ENCODE measurements around the gene PRPF40A.
A peak's percentile ranks its signal among the peaks of the same experiment; 100 is the strongest.

Gene PRPF40A

DNA sequence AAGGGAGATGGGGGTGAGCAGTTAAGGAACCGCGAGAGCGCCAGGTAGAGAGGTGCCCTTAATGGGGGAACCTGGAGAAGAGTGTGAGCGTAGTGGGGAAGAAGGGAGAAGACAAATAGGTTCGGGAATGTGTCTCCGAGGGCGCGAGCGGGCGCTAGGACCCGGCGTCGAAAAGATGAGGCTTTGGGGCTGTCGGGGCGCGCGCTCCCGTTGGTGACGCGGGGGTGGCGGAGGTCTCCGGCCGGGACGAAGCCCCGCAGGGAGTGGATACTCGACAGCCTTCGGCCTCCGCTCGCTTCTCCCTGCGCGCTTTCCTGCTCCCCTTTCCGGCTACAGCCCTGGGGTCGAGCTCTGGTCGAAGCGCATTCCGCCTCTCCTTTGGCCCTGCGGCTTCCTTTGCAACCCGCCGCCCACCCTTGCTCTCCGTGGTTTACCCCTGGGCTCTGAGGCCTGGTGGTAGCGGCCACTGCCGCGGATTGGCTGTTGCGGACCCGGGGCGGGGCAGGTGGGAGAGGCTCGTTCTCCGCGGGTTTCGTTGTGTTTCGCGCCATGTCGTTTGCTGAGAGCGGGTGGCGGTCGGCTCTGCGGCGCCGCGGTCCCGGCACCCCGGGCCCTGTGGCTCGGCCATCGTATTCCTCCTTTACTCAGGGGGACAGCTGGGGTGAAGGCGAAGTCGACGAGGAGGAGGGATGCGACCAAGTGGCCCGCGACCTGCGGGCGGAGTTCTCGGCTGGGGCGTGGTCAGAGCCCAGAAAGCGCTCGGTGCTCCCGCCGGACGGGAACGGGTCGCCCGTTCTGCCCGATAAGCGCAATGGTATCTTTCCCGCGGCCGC, 1.0 kb upstream of the PRPF40A start, which contains the start of gene ARL6IP6:
TSS of gene ARL6IP6 (plus strand) at position 545 of the 833 bp plus-strand sequence. CDS start at position 550, 5 bp downstream.
- Histone ChIP-seq H3K23ac (ENCODE audit: low read depth, low read length, poor library complexity) (peak within 1 kb of the TSS; percentile 99), H3K18ac (ENCODE audit: low read length) (peak within 1 kb of the TSS; percentile 100), H4K8ac (ENCODE audit: low read depth, low read length) (peak within 1 kb of the TSS; percentile 65), H2BK5ac (ENCODE audit: low read length) (peak within 1 kb of the TSS; percentile 99), H3K9ac (ENCODE audit: low read depth, low read length, poor library complexity) (peak within 1 kb of the TSS; percentile 99), H3K27me3 (ENCODE audit: control insufficient read depth in 3 of 3, insufficient read depth in 3 of 3, low read depth in 1 of 3, low read length in 3 of 3) (no peaks in the 10 kb centered on the region), H2BK15ac (ENCODE audit: low read length) (peak within 1 kb of the TSS; percentile 54), H3K79me1 (ENCODE audit: low read depth, low read length) (peaks cover 2% of the 10 kb centered on the region), H3K4me2 (ENCODE audit: insufficient read depth, low read length, poor library complexity, severe bottlenecking) (peak within 1 kb of the TSS; percentile 45), H4K91ac (ENCODE audit: low read depth, low read length, poor library complexity) (no peak within 1 kb of the TSS), H3K14ac (ENCODE audit: low read length) (peak within 1 kb of the TSS; percentile 33), H2AFZ (ENCODE audit: low read length) (peak within 1 kb of the TSS; percentile 97), H3K4ac (ENCODE audit: low read length) (no peak within 1 kb of the TSS), H2BK120ac (ENCODE audit: low read depth, low read length) (peak within 1 kb of the TSS; percentile 24), H2BK12ac (ENCODE audit: low read length) (no peak within 1 kb of the TSS), H3K36me3 (replicated peaks in 1 of 2; ENCODE audit: control insufficient read depth in 2 of 2, insufficient read depth in 2 of 2, low read length in 2 of 2) (peaks cover 5 to 62% of the 10 kb centered on the region in 2 donors), H3K9me3 (replicated peaks in 1 of 2; ENCODE audit: control insufficient read depth in 2 of 2, insufficient read depth in 1 of 2, low read depth in 1 of 2, low read length in 2 of 2) (no peaks in the 10 kb centered on the region), H2AK5ac (ENCODE audit: low read depth, low read length) (peak within 1 kb of the TSS; percentile 63), H3K27ac (replicated peaks; ENCODE audit: low read length) (peak within 1 kb of the TSS; percentile 99), H3K4me3 (ENCODE audit: low read length in 2 of 2) (peak within 1 kb of the TSS; percentile 92 to 94), H3K4me1 (ENCODE audit: control insufficient read depth in 2 of 2, insufficient read depth in 1 of 2, low read depth in 1 of 2, low read length in 2 of 2) (peaks cover 3 to 9% of the 10 kb centered on the region in 2 donors)
- peak; percentile 91 for DNase-seq (ENCODE audit: low spot score)
- no CpG with 5 or more reads among the region's 87 CpGs for WGBS, 2 donors (ENCODE audit: extremely low coverage in 2 of 2, insufficient read length in 2 of 2, insufficient replicate concordance in 1 of 2)

DNA sequence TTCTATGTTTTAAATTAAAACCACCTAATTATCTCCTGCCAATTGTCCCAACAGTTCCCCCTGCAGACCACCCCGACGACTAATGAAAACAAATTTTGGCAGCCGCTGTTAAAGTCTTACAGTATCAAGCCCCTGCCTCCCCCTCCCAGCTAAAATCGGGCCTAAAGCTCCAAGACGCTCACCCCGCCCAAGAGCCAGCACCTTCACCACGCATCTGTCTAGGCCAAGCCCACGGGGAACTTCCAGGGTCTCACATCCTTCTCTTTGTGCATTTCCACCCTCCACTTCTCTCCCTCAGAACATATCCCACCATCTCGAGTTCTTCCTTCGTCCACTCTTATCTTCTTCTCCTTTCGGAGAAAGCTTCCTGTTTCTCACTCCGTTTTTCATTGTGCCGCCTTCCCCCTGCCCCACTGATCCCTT, 445 bp downstream of the PRPF40A start:
- peak overlapping the region; percentile 52 for H3K4me2 ChIP-seq (ENCODE audit: insufficient read depth, low read length, poor library complexity, severe bottlenecking)
- H3K14ac ChIP-seq (ENCODE audit: low read length), result peak overlapping the region; percentile 71
- peak overlapping the region; percentile 78 for H3K27ac ChIP-seq (replicated peaks; ENCODE audit: low read length)
- no peak for DNase-seq (ENCODE audit: low spot score)
- H2BK15ac ChIP-seq (ENCODE audit: low read length), result no peak overlapping the region
- H3K79me1 ChIP-seq (ENCODE audit: low read depth, low read length), result peaks cover 2% of the 10 kb centered on the region
- peak overlapping the region; percentile 92 to 93 for H3K4me3 ChIP-seq (ENCODE audit: low read length in 2 of 2)
- peak overlapping the region; percentile 84 for H2AK5ac ChIP-seq (ENCODE audit: low read depth, low read length)
- no peak overlapping the region for H2BK120ac ChIP-seq (ENCODE audit: low read depth, low read length)
- peak overlapping the region; percentile 82 for H4K8ac ChIP-seq (ENCODE audit: low read depth, low read length)
- peak overlapping the region; percentile 72 for H4K91ac ChIP-seq (ENCODE audit: low read depth, low read length, poor library complexity)
- peaks cover 3 to 9% of the 10 kb centered on the region in 2 donors for H3K4me1 ChIP-seq (ENCODE audit: control insufficient read depth in 2 of 2, insufficient read depth in 1 of 2, low read depth in 1 of 2, low read length in 2 of 2)
- H3K27me3 ChIP-seq (ENCODE audit: control insufficient read depth in 3 of 3, insufficient read depth in 3 of 3, low read depth in 1 of 3, low read length in 3 of 3), result no peaks in the 10 kb centered on the region
- H3K23ac ChIP-seq (ENCODE audit: low read depth, low read length, poor library complexity), result peak overlapping the region; percentile 99
- peaks cover 0 to 3% of the 10 kb centered on the region in 2 donors for H3K9me3 ChIP-seq (replicated peaks in 1 of 2; ENCODE audit: control insufficient read depth in 2 of 2, insufficient read depth in 1 of 2, low read depth in 1 of 2, low read length in 2 of 2)
- no peak overlapping the region for H2BK12ac ChIP-seq (ENCODE audit: low read length)
- H3K9ac ChIP-seq (ENCODE audit: low read depth, low read length, poor library complexity), result peak overlapping the region; percentile 92
- peak overlapping the region; percentile 86 for H2AFZ ChIP-seq (ENCODE audit: low read length)
- WGBS, 2 donors (ENCODE audit: extremely low coverage in 2 of 2, insufficient read length in 2 of 2, insufficient replicate concordance in 1 of 2), result no CpG with 5 or more reads among the region's 13 CpGs
- H3K4ac ChIP-seq (ENCODE audit: low read length), result no peak overlapping the region
- H3K18ac ChIP-seq (ENCODE audit: low read length), result peak overlapping the region; percentile 97
- H2BK5ac ChIP-seq (ENCODE audit: low read length), result peak overlapping the region; percentile 99
- peaks cover 7 to 62% of the 10 kb centered on the region in 2 donors for H3K36me3 ChIP-seq (replicated peaks in 1 of 2; ENCODE audit: control insufficient read depth in 2 of 2, insufficient read depth in 2 of 2, low read length in 2 of 2)

DNA sequence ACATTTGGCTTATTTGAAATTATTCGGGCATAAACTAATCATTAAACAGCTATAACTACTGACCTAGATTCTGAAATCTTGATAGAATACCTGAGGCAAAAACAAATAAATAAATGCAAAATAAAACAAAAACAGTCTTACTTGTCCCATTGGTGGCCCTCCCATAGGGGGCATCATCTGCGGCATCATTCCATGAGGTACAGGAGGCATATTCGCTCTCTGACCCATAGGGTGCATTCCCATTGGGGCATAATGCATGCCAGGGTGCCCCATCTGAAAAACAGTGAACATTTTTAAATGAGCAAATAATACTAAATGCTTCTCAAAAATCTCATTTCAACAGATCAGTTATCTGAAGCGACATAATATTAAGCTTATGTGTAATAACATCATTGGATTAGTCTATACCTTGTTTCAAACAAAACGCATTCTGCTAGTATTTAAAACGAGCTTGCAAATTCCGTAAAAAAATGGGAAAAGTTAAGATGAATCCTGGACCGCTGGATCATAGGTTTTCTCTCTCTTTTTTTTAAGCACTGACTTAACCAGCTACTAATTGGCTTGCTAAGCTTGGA, 1.3 kb downstream of the PRPF40A start:
- Histone ChIP-seq H2BK5ac (ENCODE audit: low read length) (no peak overlapping the region), H2BK120ac (ENCODE audit: low read depth, low read length) (no peak overlapping the region), H2BK15ac (ENCODE audit: low read length) (no peak overlapping the region), H3K9ac (ENCODE audit: low read depth, low read length, poor library complexity) (no peak overlapping the region), H2AFZ (ENCODE audit: low read length) (no peak overlapping the region), H3K14ac (ENCODE audit: low read length) (no peak overlapping the region), H3K18ac (ENCODE audit: low read length) (no peak overlapping the region), H3K4me1 (ENCODE audit: control insufficient read depth in 2 of 2, insufficient read depth in 1 of 2, low read depth in 1 of 2, low read length in 2 of 2) (peaks cover 3 to 9% of the 10 kb centered on the region in 2 donors), H3K4ac (ENCODE audit: low read length) (no peak overlapping the region), H4K8ac (ENCODE audit: low read depth, low read length) (no peak overlapping the region), H2BK12ac (ENCODE audit: low read length) (no peak overlapping the region), H3K27me3 (ENCODE audit: control insufficient read depth in 3 of 3, insufficient read depth in 3 of 3, low read depth in 1 of 3, low read length in 3 of 3) (no peaks in the 10 kb centered on the region), H2AK5ac (ENCODE audit: low read depth, low read length) (no peak overlapping the region), H3K9me3 (replicated peaks in 1 of 2; ENCODE audit: control insufficient read depth in 2 of 2, insufficient read depth in 1 of 2, low read depth in 1 of 2, low read length in 2 of 2) (peaks cover 0 to 10% of the 10 kb centered on the region in 2 donors), H3K36me3 (replicated peaks in 1 of 2; ENCODE audit: control insufficient read depth in 2 of 2, insufficient read depth in 2 of 2, low read length in 2 of 2) (peaks cover 7 to 62% of the 10 kb centered on the region in 2 donors), H3K27ac (replicated peaks; ENCODE audit: low read length) (no peak overlapping the region), H3K23ac (ENCODE audit: low read depth, low read length, poor library complexity) (no peak overlapping the region), H3K4me3 (ENCODE audit: low read length in 2 of 2) (peak overlapping the region in 1 of 2 donors; percentile 92), H3K79me1 (ENCODE audit: low read depth, low read length) (peaks cover 2% of the 10 kb centered on the region), H4K91ac (ENCODE audit: low read depth, low read length, poor library complexity) (no peak overlapping the region), H3K4me2 (ENCODE audit: insufficient read depth, low read length, poor library complexity, severe bottlenecking) (peak overlapping the region; percentile 52)
- DNase-seq (ENCODE audit: low spot score), result no peak
- WGBS, 2 donors (ENCODE audit: extremely low coverage in 2 of 2, insufficient read length in 2 of 2, insufficient replicate concordance in 1 of 2), result no CpG with 5 or more reads among the region's 8 CpGs

DNA sequence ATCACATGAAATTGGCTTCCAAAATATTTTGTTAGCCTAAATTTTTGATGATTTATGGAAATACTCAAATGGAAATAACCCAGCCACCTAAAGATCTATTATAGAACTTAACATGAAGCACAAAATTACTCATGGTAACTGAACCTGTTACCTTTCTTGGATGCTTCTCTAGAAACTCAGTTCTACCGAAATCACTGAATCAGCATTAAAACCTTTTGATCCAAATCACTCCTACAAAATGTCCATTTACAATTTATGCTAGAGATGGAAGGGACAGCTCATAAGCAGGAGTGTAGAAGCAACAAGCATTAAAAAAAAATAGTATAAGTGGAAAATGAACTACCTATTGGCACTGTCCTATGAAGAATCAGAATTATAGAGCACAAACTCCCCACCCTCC, 2.1 kb downstream of the PRPF40A start:
- no peak overlapping the region for H4K8ac ChIP-seq (ENCODE audit: low read depth, low read length)
- no peak overlapping the region for H2BK120ac ChIP-seq (ENCODE audit: low read depth, low read length)
- no peak overlapping the region for H2AFZ ChIP-seq (ENCODE audit: low read length)
- no peak overlapping the region for H3K23ac ChIP-seq (ENCODE audit: low read depth, low read length, poor library complexity)
- no peak overlapping the region for H2BK5ac ChIP-seq (ENCODE audit: low read length)
- H3K4me2 ChIP-seq (ENCODE audit: insufficient read depth, low read length, poor library complexity, severe bottlenecking), result no peak overlapping the region
- H4K91ac ChIP-seq (ENCODE audit: low read depth, low read length, poor library complexity), result no peak overlapping the region
- H2BK15ac ChIP-seq (ENCODE audit: low read length), result no peak overlapping the region
- H3K9me3 ChIP-seq (replicated peaks in 1 of 2; ENCODE audit: control insufficient read depth in 2 of 2, insufficient read depth in 1 of 2, low read depth in 1 of 2, low read length in 2 of 2), result peaks cover 0 to 17% of the 10 kb centered on the region in 2 donors
- no CpG with 5 or more reads among the region's 1 CpG for WGBS, 2 donors (ENCODE audit: extremely low coverage in 2 of 2, insufficient read length in 2 of 2, insufficient replicate concordance in 1 of 2)
- no peak overlapping the region for H3K4ac ChIP-seq (ENCODE audit: low read length)
- no peak overlapping the region for H3K14ac ChIP-seq (ENCODE audit: low read length)
- H3K27ac ChIP-seq (replicated peaks; ENCODE audit: low read length), result no peak overlapping the region
- H2BK12ac ChIP-seq (ENCODE audit: low read length), result no peak overlapping the region
- no peak for DNase-seq (ENCODE audit: low spot score)
- no peaks in the 10 kb centered on the region for H3K79me1 ChIP-seq (ENCODE audit: low read depth, low read length)
- no peak overlapping the region for H3K4me3 ChIP-seq (ENCODE audit: low read length in 2 of 2)
- no peak overlapping the region for H3K9ac ChIP-seq (ENCODE audit: low read depth, low read length, poor library complexity)
- no peak overlapping the region for H3K18ac ChIP-seq (ENCODE audit: low read length)
- peaks cover 7 to 62% of the 10 kb centered on the region in 2 donors for H3K36me3 ChIP-seq (replicated peaks in 1 of 2; ENCODE audit: control insufficient read depth in 2 of 2, insufficient read depth in 2 of 2, low read length in 2 of 2)
- no peak overlapping the region for H2AK5ac ChIP-seq (ENCODE audit: low read depth, low read length)
- H3K4me1 ChIP-seq (ENCODE audit: control insufficient read depth in 2 of 2, insufficient read depth in 1 of 2, low read depth in 1 of 2, low read length in 2 of 2), result peaks cover under 1 to 6% of the 10 kb centered on the region in 2 donors
- no peaks in the 10 kb centered on the region for H3K27me3 ChIP-seq (ENCODE audit: control insufficient read depth in 3 of 3, insufficient read depth in 3 of 3, low read depth in 1 of 3, low read length in 3 of 3)
